GM18519 (cell line): ENCODE measurements around the gene KLHL18.
"Not testable (repeated sequence)": the region's sequence is repeated elsewhere in the genome, so short reads cannot be mapped to it uniquely, and the experiment has no call there.

Experiments used
- ATAC-seq: cut with Tn5 transposase; IDR thresholded peaks from one replicate; pipeline ENCODE4 v1.9.1; 2021; ENCODE audit warnings: mild to moderate bottlenecking, moderate library complexity; ENCODE audit not compliant: unreplicated experiment, low FRiP score

KLHL18 gene

GRCh38 chr3:47270526-47270925 lies 12.2 kb upstream of the KLHL18 start:
- ATAC-seq = no peak

GRCh38 chr3:47273564-47273963 lies 9.2 kb upstream of the KLHL18 start:
- no peak for ATAC-seq

DNA sequence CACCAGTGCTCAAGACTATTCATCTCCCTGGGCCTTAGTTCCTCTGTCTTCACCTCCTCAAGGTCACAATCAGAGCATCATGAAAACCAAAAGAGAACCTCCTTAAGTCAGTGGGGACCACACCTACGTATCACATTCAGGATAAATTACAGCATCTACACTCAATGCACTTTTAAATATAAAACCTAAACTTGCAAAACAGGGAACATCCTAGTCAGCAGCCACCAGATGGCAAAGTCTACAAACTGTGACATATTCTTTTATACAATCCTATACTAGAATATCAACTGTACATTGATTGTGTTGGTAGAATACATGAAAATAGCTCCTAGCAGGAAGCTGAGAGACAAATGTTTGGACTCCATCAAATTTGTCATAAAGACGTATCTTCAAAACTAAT lies 8.1 kb upstream of the KLHL18 start:
- no peak for ATAC-seq

GRCh38 chr3:47276558-47276957 lies 6.2 kb upstream of the KLHL18 start:
- ATAC-seq = no peak

- ATAC-seq = no peak
Measured at GRCh38 chr3:47280519-47280918, 2.2 kb upstream of the KLHL18 start.

DNA sequence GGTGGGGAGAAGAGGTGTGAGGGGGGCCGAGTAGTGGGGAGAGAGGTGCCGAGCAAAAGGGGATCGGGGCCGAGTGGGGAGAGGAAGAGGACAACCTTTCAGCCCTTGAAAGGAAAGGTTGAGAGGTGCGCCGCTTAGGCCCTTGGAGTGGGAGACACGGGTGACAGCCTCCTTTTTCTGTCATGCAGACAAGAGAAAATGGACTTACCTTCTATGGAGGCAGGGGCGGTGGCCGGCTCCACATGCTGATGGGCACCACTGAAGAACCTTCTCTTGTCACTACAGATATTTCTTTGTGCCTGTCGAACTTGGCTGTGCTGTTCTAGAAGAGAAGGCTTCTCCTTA lies 421 bp downstream of the KLHL18 start:
- ATAC-seq = no peak

DNA sequence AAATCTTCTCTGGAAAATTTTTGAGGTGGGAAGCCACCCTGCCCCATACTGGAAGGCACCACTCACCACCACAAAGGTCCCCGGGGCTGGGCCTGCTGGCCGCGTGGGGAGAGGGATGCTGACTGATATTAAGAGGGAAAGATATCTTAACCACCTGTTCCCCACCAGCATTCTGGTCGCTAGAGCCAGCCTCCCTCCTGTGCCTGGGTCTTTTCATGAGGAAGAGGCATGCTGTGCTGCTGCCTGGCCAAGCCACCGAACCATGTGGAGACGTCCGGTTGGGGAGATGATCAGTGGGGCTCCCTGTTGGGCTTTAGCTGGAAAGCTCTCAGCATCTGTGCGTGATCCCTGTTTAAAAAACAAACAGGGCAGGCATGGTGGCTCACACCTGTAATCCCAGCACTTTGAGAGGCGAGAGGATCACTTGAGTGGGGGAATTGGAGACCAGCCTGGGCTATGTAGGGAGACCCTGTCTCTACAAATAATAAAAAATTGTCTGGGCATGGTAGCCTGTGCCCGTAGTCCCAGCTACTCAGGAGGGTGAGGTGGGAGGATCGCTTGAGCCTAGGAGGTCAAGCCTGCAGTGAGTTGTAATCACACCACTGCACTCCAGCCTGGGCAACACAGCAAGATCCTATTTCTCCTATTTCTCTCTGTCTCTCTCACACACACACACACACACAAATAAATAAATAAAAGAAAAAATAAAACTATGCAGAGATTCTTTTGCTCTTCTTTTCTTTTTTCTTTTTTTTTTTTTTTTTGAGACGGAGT lies 1.0 kb downstream of the KLHL18 start:
- no peak for ATAC-seq

GRCh38 chr3:47288966-47289910 lies 6.5 kb downstream of the KLHL18 start:
- no peak for ATAC-seq

DNA sequence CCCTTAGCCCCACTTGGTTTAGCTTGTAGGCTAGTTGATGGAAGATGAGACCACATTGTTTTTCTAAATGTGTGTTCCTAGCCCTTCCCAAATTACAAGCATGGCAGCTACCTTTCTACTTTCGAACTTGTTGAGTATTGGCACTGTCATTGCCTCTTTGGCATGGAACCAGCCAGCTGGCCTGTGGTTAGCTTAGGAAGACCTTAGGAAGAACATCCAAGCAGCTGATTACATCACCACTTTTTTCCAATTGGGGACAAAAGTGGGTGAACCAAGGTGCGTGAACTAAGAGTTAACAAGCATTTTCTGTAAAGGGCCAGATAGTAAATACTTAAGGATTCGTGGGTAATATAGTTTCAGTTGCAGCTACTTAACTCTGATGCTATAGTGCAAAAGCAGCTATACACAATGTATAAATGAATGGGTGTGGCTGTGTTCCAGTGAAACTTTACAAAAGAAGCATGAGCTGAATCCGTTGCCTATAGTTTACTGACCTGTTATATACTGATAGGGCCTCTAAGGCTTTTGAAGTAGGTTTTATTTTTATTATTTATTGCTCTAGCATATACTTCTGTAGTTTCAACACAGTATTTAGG lies 8.5 kb downstream of the KLHL18 start:
- no peak for ATAC-seq

GRCh38 chr3:47291754-47292420 lies 9.1 kb downstream of the KLHL18 start:
- not testable (repeated sequence) for ATAC-seq

- ATAC-seq = no peak
Measured at GRCh38 chr3:47293822-47294221, 11.1 kb downstream of the KLHL18 start.

DNA sequence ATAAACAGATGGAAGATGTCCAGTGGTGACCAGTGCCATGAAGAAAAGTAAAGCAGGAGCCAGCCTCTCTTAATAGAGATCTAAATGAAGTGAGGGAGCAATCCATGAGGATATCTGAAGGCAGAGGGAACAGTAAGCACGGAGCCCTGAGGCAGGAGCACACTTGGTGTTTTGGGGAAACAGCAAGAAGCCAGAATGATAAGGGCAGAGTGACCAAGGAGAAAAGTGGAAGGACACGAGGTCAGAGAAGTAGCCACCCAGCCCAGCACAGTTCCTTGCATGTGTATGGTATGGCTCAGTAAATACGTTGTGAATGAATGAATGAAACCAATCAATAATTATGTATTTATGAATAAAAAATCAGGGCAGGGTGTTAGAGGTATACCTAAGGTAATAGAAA lies 11.6 kb downstream of the KLHL18 start:
- ATAC-seq = no peak

GRCh38 chr3:47295322-47295721 lies 12.6 kb downstream of the KLHL18 start:
- no peak for ATAC-seq

- ATAC-seq = no peak
Measured at GRCh38 chr3:47295976-47296375, 13.2 kb downstream of the KLHL18 start.

- ATAC-seq = no peak
Measured at GRCh38 chr3:47296562-47297302, 14.0 kb downstream of the KLHL18 start.

GRCh38 chr3:47298439-47298838 lies 15.7 kb downstream of the KLHL18 start:
- no peak for ATAC-seq

- no peak for ATAC-seq
Measured at GRCh38 chr3:47299381-47300318, 16.9 kb downstream of the KLHL18 start.

DNA sequence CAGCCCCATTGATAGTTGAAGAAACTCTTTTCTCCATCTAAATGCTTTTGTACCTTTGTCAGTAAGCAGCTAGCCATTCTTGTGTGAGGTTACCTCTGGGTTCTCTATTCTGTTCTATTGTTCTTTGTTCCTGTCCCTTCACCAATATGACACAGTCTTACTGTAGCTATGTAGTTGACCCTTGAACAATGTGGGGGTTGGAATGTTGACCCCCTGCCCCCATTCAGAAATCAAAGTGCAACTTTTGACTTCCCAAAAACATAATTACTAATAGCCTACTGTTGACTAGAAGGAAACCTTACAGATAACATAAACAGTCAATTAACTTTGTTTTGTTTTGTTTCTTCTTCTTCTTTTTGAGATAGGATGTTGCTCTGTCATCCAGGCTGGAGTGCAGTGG lies 18.7 kb downstream of the KLHL18 start:
- no peak for ATAC-seq

DNA sequence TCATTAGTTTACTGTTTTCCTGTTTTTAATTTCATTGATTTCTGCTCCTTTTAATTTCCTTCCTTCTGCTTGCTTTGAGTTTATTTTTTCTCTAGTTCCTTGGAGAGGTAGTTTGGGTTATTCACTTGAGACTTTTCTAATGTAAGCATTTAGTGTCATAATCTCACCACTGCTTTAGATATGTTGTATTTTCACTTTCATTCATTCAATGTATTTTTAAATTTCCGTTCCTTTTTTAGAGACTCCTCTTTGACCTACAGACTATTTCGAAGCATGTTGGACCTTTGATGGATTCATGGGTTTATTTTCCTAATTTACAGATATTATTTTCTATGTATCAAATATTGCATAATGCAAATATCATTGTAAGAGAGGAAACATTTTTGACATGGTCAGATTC lies 23.3 kb downstream of the KLHL18 start:
- ATAC-seq = no peak
